Measurements from ENCODE around the gene BEST4.

DNA sequence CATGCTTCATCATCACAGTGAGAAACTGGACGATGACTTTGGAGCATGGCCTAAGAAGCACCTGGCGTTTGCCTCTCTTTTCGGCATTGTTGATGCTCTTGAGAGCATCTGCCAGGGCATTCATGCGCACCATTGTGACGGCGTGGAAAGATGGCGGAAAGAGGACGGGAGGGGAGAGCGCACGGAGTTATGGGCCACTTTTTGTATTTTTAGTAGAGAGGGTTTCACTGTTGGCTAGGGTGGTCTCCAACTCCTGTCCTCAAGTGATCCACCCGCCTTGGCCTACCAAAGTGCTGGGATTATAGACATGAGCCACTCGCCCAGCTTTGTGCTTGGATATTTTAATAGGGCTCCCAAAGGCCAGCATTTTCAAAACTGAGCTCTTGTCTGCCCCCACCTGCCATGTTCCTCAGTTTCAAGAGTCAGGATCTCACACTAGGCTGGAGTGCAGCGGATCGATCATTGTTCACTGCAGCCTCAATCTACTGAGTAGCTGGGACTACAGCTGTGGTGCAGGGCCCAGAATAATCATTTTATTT lies 7.3 kb downstream of the BEST4 start:
- TF ChIP-seq SIN3A (IDR thresholded peaks at IDR 0.05; ENCODE audit: borderline replicate concordance, insufficient read depth, low read length) (no peak), TAF1 (IDR thresholded peaks at IDR 0.05; ENCODE audit: borderline replicate concordance, insufficient read depth, low read length) (no peak), POLR2AphosphoS5 (IDR thresholded peaks at IDR 0.05; ENCODE audit: low read depth, low read length) (peak; percentile 62; the same call in 1 of the 2 replicates)

All from PFSK-1 (cell line).